A549 (cell line): Measurements from ENCODE around the gene PROC. TPM values are rescaled to one million over a fixed set of nuclear protein-coding genes. Genes with fewer than 3 reads are reported as not detected.

ENCODE experiments used
- ATAC-seq, 2 experiments: fragments of 200-7000 bp in 1 of 2; fragments of >200 bp in 1 of 2; cut with Nextera tagmentation in 1 of 2; cut with Tn5 transposase in 1 of 2; 3 replicates each; pipeline versions ENCODE4 v1.8.0 to v1.9.1; 2018 to 2020; ENCODE audit warnings: mild to moderate bottlenecking in 1 of 2, moderate library complexity in 1 of 2
- CTCF ChIA-PET: fragments of 300-600 bp; sonication (Branson Sonifier 250); formaldehyde crosslinking; extraction: SDS; loops from one replicate; lab custom pipeline; 2021; ENCODE audit warnings: antibody characterized with exemption, inconsistent platforms; lab: Yijun Ruan, JAX
- POLR2A ChIA-PET: fragments of 350-600 bp; formaldehyde crosslinking; extraction: SDS; loops from one replicate; lab custom pipeline; 2021; ENCODE audit warnings: antibody characterized with exemption, inconsistent platforms; lab: Yijun Ruan, JAX
- DNase-seq, 2 experiments: peaks; one replicate each; pipeline versions ENCODE4 v3.0.0 to v3.0.0-alpha.2; 2011 to 2016; ENCODE audit warnings: low read depth in 1 of 2, low spot score in 1 of 2
- FAIRE-seq: peaks from 2 replicates; lab custom pipeline; 2011; peaks lifted over from hg19 to GRCh38; lab: Jason Lieb, UNC
- H3K27ac ChIP-seq, 2 experiments: fragments of >200 bp; sonication (Bioruptor Twin); formaldehyde crosslinking; 3 replicates each; pipeline ENCODE4 v1.5.1; 2016 to 2017
- H3K4me1 ChIP-seq: fragments of >200 bp; sonication (Bioruptor Twin); formaldehyde crosslinking; 3 replicates; pipeline ENCODE4 v1.6.1; 2016
- H3K4me2 ChIP-seq: fragments of >200 bp; sonication (Bioruptor Twin); formaldehyde crosslinking; 3 replicates; pipeline ENCODE4 v1.6.1; 2016
- H3K4me3 ChIP-seq: fragments of >200 bp; sonication (Bioruptor Twin); formaldehyde crosslinking; 3 replicates; pipeline ENCODE4 v1.5.1; 2016
- H3K9me3 ChIP-seq: fragments of >200 bp; sonication (Bioruptor Twin); formaldehyde crosslinking; 3 replicates; pipeline ENCODE4 v1.6.1; 2016
- ATOH8 ChIP-seq: fragments of 250-450 bp; sonication (Bioruptor Pico); IDR thresholded peaks from 2 replicates; pipeline ENCODE4 v1.5.0; 2020; ENCODE audit warnings: low read depth, mild to moderate bottlenecking, moderate library complexity
- CBX2 ChIP-seq: fragments of 200-600 bp; sonication (generic); IDR thresholded peaks from 2 replicates; pipeline ENCODE4 v1.6.1; 2016; ENCODE audit warnings: low read depth, mild to moderate bottlenecking, borderline replicate concordance
- CHD2 ChIP-seq: fragments of 150-350 bp; IDR thresholded peaks from 2 replicates; pipeline ENCODE4 v1.6.1; 2014; ENCODE audit warnings: low read length; ENCODE audit not compliant: partially characterized antibody
- E2F6 ChIP-seq: IDR thresholded peaks from 2 replicates; pipeline ENCODE4 v1.6.1; 2012; ENCODE audit warnings: low read depth, borderline replicate concordance
- EHF ChIP-seq: fragments of 250-450 bp; sonication (Bioruptor Pico); IDR thresholded peaks from 2 replicates; pipeline ENCODE4 v1.5.0; 2020; ENCODE audit warnings: mild to moderate bottlenecking
- EHMT2 ChIP-seq: fragments of 200-600 bp; sonication (generic); IDR thresholded peaks from 2 replicates; pipeline ENCODE4 v1.6.1; 2016; ENCODE audit warnings: antibody characterized with exemption, low read depth, mild to moderate bottlenecking, moderate library complexity
- EP300 ChIP-seq, 2 experiments: fragments of >200 bp; sonication (Bioruptor Twin); formaldehyde crosslinking; IDR thresholded peaks; 2 replicates in 1 of 2; 3 replicates in 1 of 2; pipeline ENCODE4 v1.6.1; 2016 to 2017
- HMGXB4 ChIP-seq: fragments of 250-450 bp; sonication (Bioruptor Pico); IDR thresholded peaks from 2 replicates; pipeline ENCODE4 v1.5.0; 2021; ENCODE audit warnings: mild to moderate bottlenecking, moderate library complexity, borderline replicate concordance
- HOXB13 ChIP-seq: fragments of 250-450 bp; sonication (Bioruptor Pico); IDR thresholded peaks from 2 replicates; pipeline ENCODE4 v1.5.0; 2020; ENCODE audit warnings: low read depth, mild to moderate bottlenecking, moderate library complexity
- JUNB ChIP-seq: fragments of >200 bp; sonication (Bioruptor Twin); formaldehyde crosslinking; IDR thresholded peaks from 2 replicates; pipeline ENCODE4 v1.6.1; 2016
- MAFK ChIP-seq: fragments of 450-650 bp; IDR thresholded peaks from 2 replicates; pipeline ENCODE4 v1.6.1; 2014; ENCODE audit not compliant: partially characterized antibody
- MAZ ChIP-seq: fragments of 150-350 bp; IDR thresholded peaks from 2 replicates; pipeline ENCODE4 v1.6.1; 2014; ENCODE audit warnings: antibody characterized with exemption, low read depth, low read length, borderline replicate concordance
- NR3C1 ChIP-seq: fragments of >200 bp; sonication (Bioruptor Twin); formaldehyde crosslinking; IDR thresholded peaks from 3 replicates; pipeline ENCODE4 v1.6.1; 2017
- RAD21 ChIP-seq, 2 experiments: fragments of >200 bp in 1 of 2; sonication (Bioruptor Twin) in 1 of 2; formaldehyde crosslinking in 1 of 2; IDR thresholded peaks in 1 of 2; conservative IDR thresholded peaks in 1 of 2; 2 replicates in 1 of 2; 3 replicates in 1 of 2; pipeline ENCODE4 v1.6.1; 2012 to 2018; ENCODE audit warnings: inconsistent platforms in 1 of 2
- USF2 ChIP-seq: fragments of 450-650 bp; IDR thresholded peaks from 2 replicates; pipeline ENCODE4 v1.6.1; 2014; ENCODE audit warnings: antibody characterized with exemption
- ZNF302 ChIP-seq: fragments of 250-450 bp; sonication (Bioruptor Pico); IDR thresholded peaks from 2 replicates; pipeline ENCODE4 v1.9.0; 2021; ENCODE audit warnings: inconsistent platforms, mild to moderate bottlenecking, moderate library complexity
- WGBS: methylation state at CpG from one replicate; pipeline ENCODE4 v1.1.6; 2017; ENCODE audit errors: missing lambda C conversion rate; 5-methylcytosine and 5-hydroxymethylcytosine counted together
- polyA plus RNA-seq, 4 experiments: library from polyadenylated mRNA; depleted of rRNA in 3 of 4; stranded (reverse); fragments of >200 nt; fragmentation: RNase III in 1 of 4; extraction: RNeasy Plus Mini Kit Qiagen cat#74134 plus additional on column Dnase treatment in 1 of 4; gene quantifications; 2 replicates in 3 of 4; 3 replicates in 1 of 4; pipeline ENCODE4 v1.2.3, GENCODE V29; 2011 to 2017
- TF ChIP-seq, protein P1 (sequence below): IDR thresholded peaks from 2 replicates; pipeline ENCODE4 v1.6.1; 2012

Gene PROC
- polyA plus RNA-seq, 2 of the 4 experiments (the other 2 are of a cell fraction), result 2.0 to 7.9 TPM

DNA sequence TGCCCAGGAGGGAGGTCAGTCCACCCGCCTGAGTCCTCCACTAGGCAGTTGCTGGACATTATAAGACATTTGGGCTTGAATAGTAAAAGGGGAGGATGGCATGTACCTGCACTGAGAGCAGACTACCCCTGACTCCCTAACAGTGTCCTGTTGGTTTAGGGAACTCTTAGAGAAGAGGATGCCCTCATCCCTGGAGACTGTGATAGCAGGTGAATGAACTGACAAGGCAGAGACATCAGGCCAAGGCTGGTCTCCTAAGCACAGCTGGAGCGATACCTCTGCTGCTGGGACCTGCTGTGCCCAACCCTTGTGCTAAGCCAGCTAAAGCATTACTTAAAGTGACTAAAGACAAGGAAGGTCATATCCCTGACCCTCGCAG, 34.8 kb downstream of the PROC start:
- ATAC-seq (no peak; a peak in 1 of 6 replicates), FAIRE-seq (no peak), DNase-seq (no peak)
- POLR2A ChIA-PET, result no interaction called here
- H3K9me3 ChIP-seq, result no peaks in the 10 kb centered on the region
- peaks cover 23% of the 10 kb centered on the region for H3K4me1 ChIP-seq
- H3K4me2 ChIP-seq, result no peak overlapping the region
- WGBS, result 92% methylated on average over 3 of the region's 3 CpGs
- H3K4me3 ChIP-seq, result no peak overlapping the region
- CTCF ChIA-PET, result interaction anchor here (0.6 to 1.4 kb wide), 5 partner anchors 10 to 385 kb away, joined by 3 to 5 read pairs (median 4); no protein-coding TSS in a partner anchor
- H3K27ac ChIP-seq, result no peak overlapping the region
- TF ChIP-seq HMGXB4 (CRISPR knock-in tag), result no peak

DNA sequence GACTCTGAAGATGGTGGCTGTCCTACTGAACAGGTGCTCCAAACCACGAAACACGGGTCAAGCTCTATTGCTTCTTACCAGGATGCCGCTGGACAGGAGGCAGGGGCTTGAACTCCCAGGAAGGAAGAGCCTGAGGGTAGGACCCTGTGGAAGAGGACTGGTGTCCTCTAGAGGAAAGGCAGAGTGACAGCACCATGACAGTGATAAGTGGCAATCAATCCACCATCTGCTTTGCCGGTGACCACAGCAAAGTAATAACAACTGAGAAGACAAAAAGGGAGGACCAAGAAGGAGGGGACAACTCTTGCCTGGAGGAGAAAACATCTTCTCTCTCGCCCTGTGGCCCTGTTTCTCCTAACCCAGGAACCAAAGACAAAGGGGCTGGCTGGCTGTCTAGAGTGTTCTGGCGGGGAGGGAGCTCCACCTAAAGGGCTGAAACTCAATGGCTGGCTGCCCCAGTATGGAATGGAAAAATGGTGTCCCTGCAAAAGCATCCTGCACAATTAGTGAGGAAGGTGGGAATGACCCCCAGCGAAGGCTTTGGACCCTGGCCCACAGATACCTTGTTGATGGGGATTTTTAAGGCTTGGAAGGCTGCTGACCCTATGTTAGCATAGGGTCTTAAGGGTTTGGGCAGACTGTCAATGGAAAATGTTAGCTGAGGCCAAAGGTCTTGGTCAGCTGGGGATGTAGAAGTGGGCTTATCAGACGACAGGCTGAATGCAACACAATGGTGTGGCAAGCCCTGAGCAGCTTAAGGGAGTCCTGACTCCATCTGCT, 35.4 kb downstream of the PROC start:
- WGBS, result 83% methylated on average over 8 of the region's 8 CpGs
- DNase-seq (peak in 1 of 2 experiments; percentile 49), FAIRE-seq (no peak), ATAC-seq (peak in 1 of 2 experiments; percentile 79; a peak in 3 of 6 replicates)
- no peak for TF ChIP-seq USF2
- TF ChIP-seq EHF (CRISPR knock-in tag), result no peak
- TF ChIP-seq RAD21 (conservative IDR thresholded peaks at IDR 0.05 in 1 of 2, IDR thresholded peaks at IDR 0.05 in 1 of 2), result peak; percentile 45 to 65; a peak in 4 of 5 replicates
- no peak for TF ChIP-seq CHD2
- TF ChIP-seq, protein P1, sequence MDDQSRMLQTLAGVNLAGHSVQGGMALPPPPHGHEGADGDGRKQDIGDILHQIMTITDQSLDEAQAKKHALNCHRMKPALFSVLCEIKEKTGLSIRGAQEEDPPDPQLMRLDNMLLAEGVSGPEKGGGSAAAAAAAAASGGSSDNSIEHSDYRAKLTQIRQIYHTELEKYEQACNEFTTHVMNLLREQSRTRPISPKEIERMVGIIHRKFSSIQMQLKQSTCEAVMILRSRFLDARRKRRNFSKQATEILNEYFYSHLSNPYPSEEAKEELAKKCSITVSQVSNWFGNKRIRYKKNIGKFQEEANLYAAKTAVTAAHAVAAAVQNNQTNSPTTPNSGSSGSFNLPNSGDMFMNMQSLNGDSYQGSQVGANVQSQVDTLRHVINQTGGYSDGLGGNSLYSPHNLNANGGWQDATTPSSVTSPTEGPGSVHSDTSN, result no peak
- no peak for TF ChIP-seq MAFK
- no peak for TF ChIP-seq CBX2
- no peak for TF ChIP-seq NR3C1
- Histone ChIP-seq H3K4me2 (no peak overlapping the region; the same call in 2 of the 3 replicates), H3K9me3 (no peaks in the 10 kb centered on the region), H3K27ac (no peak overlapping the region), H3K4me3 (no peak overlapping the region), H3K4me1 (peaks cover 23% of the 10 kb centered on the region)
- ChIA-PET POLR2A (no interaction called here), CTCF (interaction anchor here (0.5 to 1.4 kb wide), 7 partner anchors 10 to 386 kb away, joined by 3 to 5 read pairs (median 3); no protein-coding TSS in a partner anchor)

GRCh38 chr2:127454595-127455565, 36.7 kb downstream of the PROC start:
- ChIA-PET CTCF (interaction anchor here (0.5 to 4.2 kb wide), 5 partner anchors 20 to 127 kb away, joined by 3 to 14 read pairs (median 3); no protein-coding TSS in a partner anchor), POLR2A (interaction anchor here (0.6 kb wide), 1 partner anchor 79 kb away, joined by 5 read pairs; no protein-coding TSS in a partner anchor)
- peak overlapping the region; percentile 57 to 77 for H3K27ac ChIP-seq
- peak; percentile 26 to 68 for DNase-seq
- H3K4me3 ChIP-seq, result no peak overlapping the region
- no peaks in the 10 kb centered on the region for H3K9me3 ChIP-seq
- peak; percentile 78 to 80; a peak in 5 of 6 replicates for ATAC-seq
- WGBS, result 55% methylated on average over 19 of the region's 19 CpGs
- no peak for TF ChIP-seq JUNB
- no peak for TF ChIP-seq CBX2
- no peak for TF ChIP-seq EHMT2
- no peak for TF ChIP-seq E2F6
- TF ChIP-seq EP300 (IDR thresholded peaks at IDR 0.05), result no peak
- no peak for TF ChIP-seq EHF (CRISPR knock-in tag)
- TF ChIP-seq HOXB13 (CRISPR knock-in tag), result no peak
- no peak for TF ChIP-seq MAZ
- TF ChIP-seq ZNF302 (CRISPR knock-in tag), result no peak
- TF ChIP-seq ATOH8 (CRISPR knock-in tag), result no peak
- H3K4me2 ChIP-seq, result peak overlapping the region; percentile 70
- peaks cover 23% of the 10 kb centered on the region for H3K4me1 ChIP-seq
- FAIRE-seq, result no peak
